Ecto neural progenitor cell (in vitro differentiated cells): Measurements from ENCODE around the gene STUM.
A peak's percentile ranks its signal among the peaks of the same experiment; 100 is the strongest.
"Not testable (repeated sequence)": the region's sequence is repeated elsewhere in the genome, so short reads cannot be mapped to it uniquely, and the experiment has no call there.

Experiments
- DNase-seq: peaks from one replicate; pipeline ENCODE4 v3.0.0-alpha.2; 2018; ENCODE audit warnings: low spot score

Gene STUM

GRCh38 chr1:226604560-226605317 lies 56.2 kb downstream of the STUM start:
- DNase-seq, result peak; percentile 71

- DNase-seq, result no peak
Measured at GRCh38 chr1:226605318-226605950, 56.9 kb downstream of the STUM start.

- no peak for DNase-seq
Measured at GRCh38 chr1:226606311-226607267, 58.0 kb downstream of the STUM start.

GRCh38 chr1:226607268-226607660 lies 58.7 kb downstream of the STUM start:
- DNase-seq, result no peak

GRCh38 chr1:226607821-226608220 lies 59.3 kb downstream of the STUM start:
- no peak for DNase-seq

GRCh38 chr1:226608699-226609505 lies 60.3 kb downstream of the STUM start:
- peak; percentile 88 for DNase-seq

GRCh38 chr1:226609836-226610455 lies 61.4 kb downstream of the STUM start:
- no peak for DNase-seq

GRCh38 chr1:226610671-226611070 lies 62.1 kb downstream of the STUM start:
- DNase-seq, result no peak

- no peak for DNase-seq
Measured at GRCh38 chr1:226611301-226611700, 62.7 kb downstream of the STUM start.

- not testable (repeated sequence) for DNase-seq
Measured at GRCh38 chr1:226611980-226612379, 63.4 kb downstream of the STUM start.

- no peak for DNase-seq
Measured at GRCh38 chr1:226615876-226616275, 67.3 kb downstream of the STUM start.

- DNase-seq, result no peak
Measured at GRCh38 chr1:226616636-226617035, 68.1 kb downstream of the STUM start.

GRCh38 chr1:226617109-226617508 lies 68.5 kb downstream of the STUM start:
- no peak for DNase-seq

GRCh38 chr1:226617719-226618118 lies 69.2 kb downstream of the STUM start:
- not testable (repeated sequence) for DNase-seq

- no peak for DNase-seq
Measured at GRCh38 chr1:226618380-226618779, 69.8 kb downstream of the STUM start.

- no peak for DNase-seq
Measured at GRCh38 chr1:226619031-226619430, 70.5 kb downstream of the STUM start.

- no peak for DNase-seq
Measured at GRCh38 chr1:226622012-226622411, 73.4 kb downstream of the STUM start.

- DNase-seq, result no peak
Measured at GRCh38 chr1:226624526-226624925, 76.0 kb downstream of the STUM start.

GRCh38 chr1:226625326-226625725 lies 76.8 kb downstream of the STUM start:
- no peak for DNase-seq

GRCh38 chr1:226625832-226626576 lies 77.4 kb downstream of the STUM start:
- no peak for DNase-seq

GRCh38 chr1:226626577-226626956 lies 78.0 kb downstream of the STUM start:
- DNase-seq, result peak; percentile 82
